Colonic mucosa (tissue), 4 donors: ENCODE data around the gene MPZL3. TPM values are rescaled to one million over a fixed set of nuclear protein-coding genes. Genes with fewer than 3 reads are reported as not detected.

Experiments used
- DNase-seq: peaks from one replicate; pipeline ENCODE4 v3.0.0-alpha.2; 2020
- H3K27ac ChIP-seq: fragments of 200-600 bp; one replicate; pipeline ENCODE4 v1.8.0; 2021
- H3K27me3 ChIP-seq: fragments of 200-600 bp; one replicate; pipeline ENCODE4 v1.8.0; 2021
- H3K36me3 ChIP-seq: fragments of 200-600 bp; one replicate; pipeline ENCODE4 v1.8.0; 2021
- H3K4me1 ChIP-seq: fragments of 200-600 bp; one replicate; pipeline ENCODE4 v1.8.0; 2021; ENCODE audit warnings: mild to moderate bottlenecking
- H3K4me3 ChIP-seq: fragments of 200-600 bp; one replicate; pipeline ENCODE4 v1.8.0; 2021
- H3K9ac ChIP-seq, 2 donors: one replicate each; pipeline ENCODE4 v1.7.0; 2013; ENCODE audit warnings: control low read depth in 2 of 2, low read depth in 2 of 2, low read length in 2 of 2
- H3K9me3 ChIP-seq: fragments of 200-600 bp; one replicate; pipeline ENCODE4 v1.8.0; 2021
- CTCF ChIP-seq: fragments of 200-600 bp; IDR thresholded peaks from one replicate; pipeline ENCODE4 v1.8.0; 2022; ENCODE audit warnings: antibody characterized with exemption, mild to moderate bottlenecking
- intact Hi-C: fragments of 100-400 bp; cut with DNase I; formaldehyde crosslinking; loops from one replicate; pipeline ENCODE4 v1.14.1; 2022
- total RNA-seq, 2 donors: library from RNA; stranded (reverse); fragmentation: NEBNext Ultra II Directional in 1 of 2; extraction: Animal tissue kit (Norgen Biotek cat#: 25700) in 1 of 2; gene quantifications; one replicate each; pipeline ENCODE4 v1.2.1, GENCODE V29; 2021
- donor health status: healthy.
- donor health status: DM: no; HTN: no; CAD: no.
- donor health status: DM: no; HTN: no; CAD: no.

MPZL3 gene
- total RNA-seq, 2 donors from 2014 or later: 10.9 to 27.8 TPM

- H3K4me3 ChIP-seq: no peak overlapping the region
- DNase-seq: no peak
- TF ChIP-seq CTCF: no peak
- intact Hi-C loops: no loop called here
- H3K9me3 ChIP-seq: no peaks in the 10 kb centered on the region
- no peaks in the 10 kb centered on the region for H3K36me3 ChIP-seq
- H3K9ac ChIP-seq: no peak overlapping the region
- H3K4me1 ChIP-seq: peaks cover 10% of the 10 kb centered on the region
- no peak overlapping the region for H3K27ac ChIP-seq
- H3K27me3 ChIP-seq: no peaks in the 10 kb centered on the region
Measured at GRCh38 chr11:118243993-118244762, 8.0 kb downstream of the MPZL3 start.

- Histone ChIP-seq H3K27ac (no peak overlapping the region), H3K4me1 (peaks cover 10% of the 10 kb centered on the region), H3K36me3 (no peaks in the 10 kb centered on the region), H3K9me3 (no peaks in the 10 kb centered on the region), H3K9ac (no peak overlapping the region), H3K27me3 (no peaks in the 10 kb centered on the region), H3K4me3 (no peak overlapping the region)
- intact Hi-C loops: no loop called here
- no peak for TF ChIP-seq CTCF
- no peak for DNase-seq
Measured at GRCh38 chr11:118243161-118243560, 9.0 kb downstream of the MPZL3 start.

DNA sequence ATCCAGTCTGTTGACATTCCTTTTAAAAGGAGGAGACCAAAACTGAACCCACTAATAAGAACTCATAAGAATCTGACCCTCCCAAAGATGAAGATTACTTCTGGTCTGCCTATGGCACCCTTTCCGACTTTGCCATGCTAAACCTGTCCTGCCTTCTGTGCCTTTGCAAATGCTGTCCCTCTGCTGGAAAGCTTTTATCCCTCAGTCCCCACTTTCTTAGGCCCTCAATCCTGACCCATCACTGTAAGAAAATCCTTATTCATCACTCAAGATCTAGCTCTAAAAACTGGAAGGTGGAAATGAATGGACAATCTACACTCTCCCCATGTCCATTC lies 10.4 kb downstream of the MPZL3 start:
- Histone ChIP-seq H3K27ac (peak overlapping the region; percentile 73), H3K27me3 (no peaks in the 10 kb centered on the region), H3K4me1 (peaks cover 10% of the 10 kb centered on the region), H3K36me3 (no peaks in the 10 kb centered on the region), H3K9me3 (no peaks in the 10 kb centered on the region), H3K4me3 (no peak overlapping the region), H3K9ac (peak overlapping the region in 1 of 2 donors; percentile 62)
- TF ChIP-seq CTCF: no peak
- intact Hi-C loops: no loop called here
- DNase-seq: no peak

DNA sequence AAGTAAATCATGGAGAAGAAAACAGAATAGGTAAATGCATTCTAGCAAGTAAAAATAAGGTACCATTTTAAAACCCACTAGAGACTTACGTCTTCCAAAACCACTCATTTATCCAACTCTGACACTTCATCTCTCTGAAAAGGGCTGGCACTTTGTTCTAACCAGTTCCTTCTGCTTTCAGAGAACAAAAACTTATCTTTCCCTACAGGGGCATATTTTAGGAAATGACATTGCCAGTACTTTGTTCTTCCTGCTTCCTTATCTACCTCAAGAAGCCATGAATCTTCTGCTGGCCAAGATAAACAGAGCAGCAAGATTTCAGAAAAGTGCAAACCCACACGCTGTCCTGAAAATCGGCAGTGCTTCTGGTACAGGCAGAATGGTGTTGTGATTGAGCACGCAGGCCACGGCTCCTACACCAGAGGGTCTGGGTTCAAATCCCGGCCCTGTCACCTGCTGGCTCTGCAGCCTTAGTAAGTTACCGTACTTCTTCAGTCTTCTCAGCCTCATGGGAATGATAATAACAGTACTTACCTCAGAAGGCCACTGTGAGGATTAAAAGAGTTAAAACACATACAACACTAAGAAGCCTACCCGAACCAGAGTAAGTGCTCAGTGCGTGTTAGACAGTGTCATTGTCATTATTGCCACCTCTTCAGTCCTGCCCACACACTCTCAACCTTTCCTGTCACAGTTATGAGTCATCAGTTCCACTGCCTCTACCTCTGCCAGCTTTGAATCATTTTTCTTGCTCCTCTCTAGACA lies 11.0 kb downstream of the MPZL3 start:
- peak overlapping the region in 1 of 2 donors; percentile 62 for H3K9ac ChIP-seq
- H3K27me3 ChIP-seq: no peaks in the 10 kb centered on the region
- peak; percentile 68 for DNase-seq
- intact Hi-C loops: no loop called here
- peaks cover 10% of the 10 kb centered on the region for H3K4me1 ChIP-seq
- no peak for TF ChIP-seq CTCF
- no peak overlapping the region for H3K4me3 ChIP-seq
- H3K36me3 ChIP-seq: no peaks in the 10 kb centered on the region
- H3K27ac ChIP-seq: peak overlapping the region; percentile 73
- H3K9me3 ChIP-seq: no peaks in the 10 kb centered on the region

- Histone ChIP-seq H3K27ac (peak overlapping the region; percentile 55), H3K9me3 (no peaks in the 10 kb centered on the region), H3K4me3 (no peak overlapping the region), H3K27me3 (no peaks in the 10 kb centered on the region), H3K9ac (no peak overlapping the region), H3K36me3 (no peaks in the 10 kb centered on the region), H3K4me1 (peaks cover 10% of the 10 kb centered on the region)
- TF ChIP-seq CTCF: no peak
- intact Hi-C loops: no loop called here
- DNase-seq: no peak
Measured at GRCh38 chr11:118239509-118240205, 12.5 kb downstream of the MPZL3 start.
